HepG2 (cell line): ENCODE results near the gene MTUS2. TPM values are rescaled to one million over a fixed set of nuclear protein-coding genes. Genes with fewer than 3 reads are reported as not detected.

Experiments
- ATAC-seq: fragments of 200-7000 bp; cut with Tn5 transposase; 3 replicates; pipeline ENCODE4 v1.9.1; 2020; ENCODE audit warnings: mild to moderate bottlenecking, moderate library complexity
- BruUV-seq: library from RNA; stranded (reverse); fragments of 400-500 nt; replicated peaks from 2 replicates; lab custom pipeline; 2021; lab: Mats Ljungman, UMichigan
- CTCF ChIA-PET: fragments of 300-600 bp; formaldehyde crosslinking; extraction: SDS; loops from one replicate; lab custom pipeline; 2021; ENCODE audit warnings: low total read pairs, inconsistent platforms, low intra/inter-chr PET ratio; lab: Yijun Ruan, JAX
- POLR2A ChIA-PET: fragments of 350-600 bp; sonication (Branson Sonifier 250); formaldehyde crosslinking; loops from one replicate; lab custom pipeline; 2020; ENCODE audit warnings: antibody characterized with exemption, inconsistent platforms; lab: Yijun Ruan, JAX
- DNase-seq: peaks from one replicate; pipeline ENCODE4 v3.0.0-alpha.2; 2015; ENCODE audit warnings: low spot score
- FAIRE-seq: peaks from 3 replicates; lab custom pipeline; 2011; peaks lifted over from hg19 to GRCh38; lab: Jason Lieb, UNC
- H2AFZ ChIP-seq: one replicate; pipeline ENCODE4 v1.6.1; 2011; ENCODE audit warnings: low read length, inconsistent platforms
- H3K27ac ChIP-seq: fragments of 300-600 bp; 3 replicates; pipeline ENCODE4 v1.8.0; 2011; ENCODE audit warnings: mixed run types, mild to moderate bottlenecking, mixed read lengths, low read length, inconsistent platforms; ENCODE audit not compliant: insufficient read depth; ENCODE audit errors: extremely low read length
- H3K27me3 ChIP-seq, 2 experiments: fragments of 200-600 bp in 1 of 2; 2 replicates in 1 of 2; 3 replicates in 1 of 2; pipeline versions ENCODE4 v1.6.0 to v1.8.0; 2011; ENCODE audit warnings: low read length in 2 of 2, mild to moderate bottlenecking in 2 of 2, moderate library complexity in 2 of 2, inconsistent platforms in 1 of 2; ENCODE audit not compliant: insufficient read depth in 2 of 2, control insufficient read depth in 1 of 2
- H3K36me3 ChIP-seq, 2 experiments: fragments of 200-600 bp in 1 of 2; replicated peaks in 1 of 2; 2 replicates in 1 of 2; 3 replicates in 1 of 2; pipeline versions ENCODE4 v1.5.1 to v1.8.0; 2011; ENCODE audit warnings: low read length in 2 of 2, inconsistent platforms in 1 of 2; ENCODE audit not compliant: insufficient read depth in 2 of 2, control insufficient read depth in 1 of 2
- H3K4me1 ChIP-seq: 2 replicates; pipeline ENCODE4 v1.5.1; 2012; ENCODE audit warnings: low read length, inconsistent platforms; ENCODE audit not compliant: insufficient read depth
- H3K4me2 ChIP-seq: 2 replicates; pipeline ENCODE4 v1.6.0; 2011; ENCODE audit warnings: low read depth, low read length, inconsistent platforms
- H3K4me3 ChIP-seq, 3 experiments: fragments of 200-600 bp in 1 of 3; sonication (generic), shearing (Covaris generic) in 1 of 3; replicated peaks in 1 of 3; 2 replicates each; pipeline ENCODE4 v1.5.1; 2011 to 2016; ENCODE audit warnings: low read length in 3 of 3, inconsistent platforms in 2 of 3, low read depth in 2 of 3, mild to moderate bottlenecking in 2 of 3, control low read depth in 1 of 3, mixed read lengths in 1 of 3; ENCODE audit not compliant: insufficient read depth in 1 of 3
- H3K79me2 ChIP-seq: one replicate; pipeline ENCODE4 v1.6.1; 2011; ENCODE audit warnings: low read length, inconsistent platforms; ENCODE audit not compliant: insufficient read depth
- H3K9ac ChIP-seq: 2 replicates; pipeline ENCODE4 v1.6.0; 2011; ENCODE audit warnings: mild to moderate bottlenecking, low read depth, low read length, inconsistent platforms; ENCODE audit not compliant: insufficient read depth
- H3K9me3 ChIP-seq: 2 replicates; pipeline ENCODE4 v1.5.1; 2012; ENCODE audit warnings: mild to moderate bottlenecking, low read length
- H4K20me1 ChIP-seq: 2 replicates; pipeline ENCODE4 v1.6.0; 2011; ENCODE audit warnings: inconsistent platforms, mild to moderate bottlenecking, low read length, moderate library complexity; ENCODE audit not compliant: insufficient read depth
- GFI1 ChIP-seq: sonication (generic); formaldehyde crosslinking; IDR thresholded peaks from 2 replicates; pipeline ENCODE4 v1.5.0; 2020; ENCODE audit warnings: missing genetic modification reagents, mild to moderate bottlenecking, borderline replicate concordance
- PAF1 ChIP-seq: IDR thresholded peaks from 2 replicates; pipeline ENCODE4 v1.6.1; 2016; ENCODE audit warnings: missing genetic modification reagents, missing compliant biosample characterization
- XRCC5 ChIP-seq: fragments of 200-400 bp; formaldehyde crosslinking; optimal IDR thresholded peaks from 2 replicates; pipeline ENCODE3; 2017; ENCODE audit warnings: mild to moderate bottlenecking, low read length
- WGBS: methylation state at CpG from one replicate; pipeline ENCODE4 v1.1.6; 2017; ENCODE audit warnings: low lambda C conversion rate; 5-methylcytosine and 5-hydroxymethylcytosine counted together
- in situ Hi-C: cut with HindIII; loops from 2 replicates; pipeline ENCODE4 v1.10.0; 2017; ENCODE audit warnings: low pct_unique_long_range_greater_than_20kb; ENCODE audit not compliant: extremely low pct_ligation_motif_present
- intact Hi-C: fragments of 100-400 bp; cut with micrococcal nuclease; formaldehyde crosslinking; loops from one replicate; pipeline ENCODE4 v1.10.0; 2022; ENCODE audit not compliant: unreplicated experiment
- polyA plus RNA-seq, 8 experiments: library from polyadenylated mRNA; depleted of rRNA in 3 of 8; stranded (reverse) in 7 of 8; unstranded in 1 of 8; fragments of >200 nt; fragmentation: Illumina TruSeq in 4 of 8; extraction: Trizol in 4 of 8; gene quantifications; 2 replicates each; pipeline versions ENCODE4 v1.2.1 to v1.2.3, GENCODE V29; 2011 to 2016; ENCODE audit warnings: low read depth in 4 of 8, missing spikeins in 1 of 8, mixed read lengths in 1 of 8; ENCODE audit not compliant: insufficient read depth in 1 of 8
- total RNA-seq, 5 experiments: library from RNA; depleted of rRNA; stranded (reverse); fragments of >200 nt; fragmentation: Illumina TruSeq; extraction: Trizol; gene quantifications; 2 replicates each; pipeline ENCODE4 v1.2.3, GENCODE V29; 2016; ENCODE audit warnings: low read depth in 1 of 5
- TF ChIP-seq, protein P1 (sequence below): sonication (generic); formaldehyde crosslinking; IDR thresholded peaks from 2 replicates; pipeline ENCODE4 v1.8.0; 2022; ENCODE audit warnings: mild to moderate bottlenecking, missing genetic modification reagents; ENCODE audit not compliant: insufficient replicate concordance

MTUS2 gene
- total and polyA plus RNA-seq, 2 of the 13 experiments (the other 11 are each of a cell fraction or from before 2014, with no cell fraction given): not detected

DNA sequence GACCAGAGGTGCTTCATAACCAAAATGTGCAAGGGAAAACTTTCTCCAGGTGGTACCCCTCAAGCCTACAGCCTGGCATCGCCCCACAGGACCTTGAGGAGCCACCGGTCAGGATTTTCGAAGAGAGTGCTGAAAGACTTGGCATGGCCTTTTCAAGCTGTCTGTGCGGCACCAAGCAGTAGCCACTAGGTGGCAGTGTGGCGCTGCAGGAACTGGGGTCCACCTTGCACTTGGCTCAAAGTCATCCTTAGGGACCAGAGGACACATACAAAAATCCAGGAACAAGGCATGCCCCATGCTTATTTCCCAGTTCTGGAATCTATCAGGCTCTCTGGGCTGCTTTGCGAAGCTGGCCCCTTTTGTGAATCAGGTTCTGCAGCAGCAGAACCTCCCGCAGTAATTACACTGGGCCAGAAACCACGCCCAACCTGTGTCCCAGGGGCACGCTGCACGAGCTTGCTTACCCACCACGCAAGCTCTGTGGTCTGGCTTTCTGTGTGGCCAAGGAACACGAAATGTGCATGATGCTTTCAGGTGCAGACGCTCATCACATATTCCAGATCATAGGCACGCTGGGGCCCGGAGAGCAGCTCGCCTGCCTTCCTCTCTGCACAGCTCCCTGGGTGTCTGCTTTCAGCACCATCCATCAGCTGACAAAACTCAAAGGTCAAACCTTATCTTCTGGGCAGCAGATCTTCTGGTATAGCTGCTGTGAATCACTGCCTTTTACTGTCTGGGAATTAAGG lies 688.2 kb downstream of the MTUS2 start (continued):
- peak; percentile 73 for TF ChIP-seq XRCC5
- TF ChIP-seq, all 625 proteins: peak for 31

DNA sequence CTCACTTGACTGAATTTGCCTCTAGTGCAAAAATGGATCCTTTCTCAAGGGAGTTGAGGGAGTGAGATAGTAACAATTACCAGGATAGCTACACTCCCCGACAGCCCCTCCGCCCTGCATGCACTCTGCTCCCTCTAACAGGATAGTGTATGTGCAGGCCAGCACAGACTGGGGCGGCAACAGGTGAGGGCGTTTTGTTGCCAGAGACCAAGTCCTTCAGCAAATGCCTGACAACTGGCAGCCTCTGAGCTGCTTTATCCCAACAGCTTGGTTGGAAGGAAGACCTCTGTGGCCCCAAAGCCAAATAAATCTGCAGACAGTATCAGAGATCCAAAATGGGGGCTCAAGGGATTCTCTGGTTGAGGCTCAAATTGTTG lies 688.7 kb downstream of the MTUS2 start:
- H3K9ac ChIP-seq: no peak overlapping the region
- 59% methylated on average over 4 of the region's 4 CpGs for WGBS
- no peaks in the 10 kb centered on the region for H3K79me2 ChIP-seq
- peaks cover 7 to 14% of the 10 kb centered on the region in 2 experiments; a peak in 3 of 5 replicates for H3K36me3 ChIP-seq
- H3K4me2 ChIP-seq: no peak overlapping the region
- H2AFZ ChIP-seq: no peak overlapping the region
- POLR2A ChIA-PET: interaction anchor here (1.0 kb wide), 1 partner anchor 10 kb away, joined by 3 read pairs; no protein-coding TSS in a partner anchor
- H3K27ac ChIP-seq: no peak overlapping the region
- H3K4me3 ChIP-seq: no peak overlapping the region
- peaks cover 0 to 7% of the 10 kb centered on the region in 2 experiments; a peak in 1 of 5 replicates for H3K27me3 ChIP-seq
- in situ Hi-C loops: loop anchor here (5.0 to 10.0 kb wide), 2 partner anchors 198 to 606 kb away; no protein-coding TSS in a partner anchor
- ATAC-seq (peak; percentile 33), DNase-seq (no peak)
- peaks cover 7% of the 10 kb centered on the region; the same call in 1 of the 2 replicates for H4K20me1 ChIP-seq
- TF ChIP-seq, protein P1, sequence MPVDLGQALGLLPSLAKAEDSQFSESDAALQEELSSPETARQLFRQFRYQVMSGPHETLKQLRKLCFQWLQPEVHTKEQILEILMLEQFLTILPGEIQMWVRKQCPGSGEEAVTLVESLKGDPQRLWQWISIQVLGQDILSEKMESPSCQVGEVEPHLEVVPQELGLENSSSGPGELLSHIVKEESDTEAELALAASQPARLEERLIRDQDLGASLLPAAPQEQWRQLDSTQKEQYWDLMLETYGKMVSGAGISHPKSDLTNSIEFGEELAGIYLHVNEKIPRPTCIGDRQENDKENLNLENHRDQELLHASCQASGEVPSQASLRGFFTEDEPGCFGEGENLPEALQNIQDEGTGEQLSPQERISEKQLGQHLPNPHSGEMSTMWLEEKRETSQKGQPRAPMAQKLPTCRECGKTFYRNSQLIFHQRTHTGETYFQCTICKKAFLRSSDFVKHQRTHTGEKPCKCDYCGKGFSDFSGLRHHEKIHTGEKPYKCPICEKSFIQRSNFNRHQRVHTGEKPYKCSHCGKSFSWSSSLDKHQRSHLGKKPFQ (CRISPR knock-in tag): no peak
- TF ChIP-seq PAF1 (0 out of 2 replicates have a peak, but pooled peaks have one; percentile 11), GFI1 (CRISPR knock-in tag) (0 out of 2 replicates have a peak, but pooled peaks have one; percentile 8)
- TF ChIP-seq, all 625 proteins: peak for 2
- CTCF ChIA-PET: interaction anchor here (0.7 to 2.7 kb wide), 2 partner anchors 199 to 607 kb away, joined by 3 to 26 read pairs; no protein-coding TSS in a partner anchor
- peaks cover 11% of the 10 kb centered on the region for H3K4me1 ChIP-seq
- intact Hi-C loops: loop anchor here (1.0 to 10.0 kb wide), 2 partner anchors 86 to 199 kb away; partner anchors contain the start of gene SLC7A1
- no peaks in the 10 kb centered on the region for H3K9me3 ChIP-seq
- no TSS peak for BruUV-seq
- FAIRE-seq: no peak
